ENCODE data around the gene QPCTL. TPM values are rescaled to one million over a fixed set of nuclear protein-coding genes. Genes with fewer than 3 reads are reported as not detected.
A peak's percentile ranks its signal among the peaks of the same experiment; 100 is the strongest.
"Not testable (repeated sequence)": the region's sequence is repeated elsewhere in the genome, so short reads cannot be mapped to it uniquely, and the experiment has no call there.

The QPCTL gene
- total RNA-seq, 1 experiment from 2014 or later, result 6.3 TPM

DNA sequence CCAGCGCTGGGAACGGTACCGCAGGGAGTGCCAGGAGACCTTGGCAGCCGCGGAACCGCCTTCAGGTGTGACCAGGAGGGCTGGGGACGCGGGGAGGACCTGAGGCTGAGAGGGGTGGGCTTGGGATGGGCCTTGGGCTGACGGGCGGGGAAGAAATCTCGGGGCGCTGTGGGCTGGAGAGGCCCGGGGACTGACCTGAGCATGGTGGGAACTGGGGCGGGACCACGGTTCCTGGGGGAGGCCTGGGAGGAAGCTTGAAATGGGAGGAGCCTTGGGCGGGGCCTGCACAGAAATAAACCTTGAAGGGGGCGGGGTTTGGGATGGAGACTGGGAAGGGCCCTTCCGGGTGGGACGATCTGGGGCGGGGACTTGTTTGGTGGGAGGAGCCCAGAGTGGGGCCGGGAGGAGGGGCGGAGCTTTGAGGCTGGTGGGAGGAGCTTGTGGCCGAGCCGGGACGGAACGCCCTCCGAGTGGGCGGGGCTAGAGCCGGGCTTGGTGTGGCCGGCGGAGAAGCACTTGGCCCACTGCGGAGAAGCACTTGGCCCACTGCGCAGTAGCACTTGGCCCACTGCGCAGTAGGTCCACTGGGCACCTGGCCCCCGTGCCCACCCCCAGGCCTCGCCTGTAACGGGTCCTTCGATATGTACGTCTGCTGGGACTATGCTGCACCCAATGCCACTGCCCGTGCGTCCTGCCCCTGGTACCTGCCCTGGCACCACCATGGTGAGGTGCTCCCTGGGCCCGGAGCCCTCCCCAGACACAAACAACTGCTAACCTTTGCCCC is 21.6 kb upstream of the QPCTL start:
- peak; percentile 33 for DNase-seq (ENCODE audit: extremely low read depth, low read depth)

DNA sequence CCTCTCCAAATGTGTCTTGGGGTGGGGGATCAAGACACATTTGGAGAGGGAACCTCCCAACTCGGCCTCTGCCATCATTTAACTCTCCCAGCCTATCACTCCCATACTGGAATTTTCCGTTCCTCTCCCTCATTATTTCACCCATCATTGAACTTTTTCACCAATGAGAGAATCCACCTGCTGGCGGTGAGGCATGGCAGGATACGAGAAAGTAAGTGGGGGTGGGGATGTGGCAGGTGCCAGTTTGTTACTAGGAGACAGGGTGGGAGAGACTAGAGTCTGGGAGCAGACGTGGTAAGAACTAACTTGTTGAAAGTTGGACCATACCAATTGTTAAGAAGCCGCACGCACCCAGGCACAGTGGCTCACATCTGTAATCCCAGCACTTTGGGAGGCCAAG is 17.5 kb upstream of the QPCTL start:
- DNase-seq (ENCODE audit: extremely low read depth, low read depth), result no peak

DNA sequence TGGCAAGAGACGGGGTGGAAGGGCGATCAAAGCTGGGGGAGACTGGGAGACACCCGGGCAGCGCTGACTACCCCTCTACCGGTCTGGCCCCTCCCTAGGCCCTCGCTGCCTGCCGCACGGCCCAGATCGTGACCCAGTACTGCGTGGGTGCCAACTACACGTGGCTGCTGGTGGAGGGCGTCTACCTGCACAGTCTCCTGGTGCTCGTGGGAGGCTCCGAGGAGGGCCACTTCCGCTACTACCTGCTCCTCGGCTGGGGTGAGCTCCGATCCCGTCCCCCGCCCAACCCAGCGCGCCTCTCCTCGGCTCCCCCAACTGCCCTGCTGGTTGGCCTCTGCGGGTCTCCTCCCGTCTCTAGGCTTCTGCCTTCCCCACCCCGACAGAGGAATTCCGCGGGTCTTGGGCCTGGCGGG is 15.6 kb upstream of the QPCTL start:
- no peak for DNase-seq (ENCODE audit: extremely low read depth, low read depth)

DNA sequence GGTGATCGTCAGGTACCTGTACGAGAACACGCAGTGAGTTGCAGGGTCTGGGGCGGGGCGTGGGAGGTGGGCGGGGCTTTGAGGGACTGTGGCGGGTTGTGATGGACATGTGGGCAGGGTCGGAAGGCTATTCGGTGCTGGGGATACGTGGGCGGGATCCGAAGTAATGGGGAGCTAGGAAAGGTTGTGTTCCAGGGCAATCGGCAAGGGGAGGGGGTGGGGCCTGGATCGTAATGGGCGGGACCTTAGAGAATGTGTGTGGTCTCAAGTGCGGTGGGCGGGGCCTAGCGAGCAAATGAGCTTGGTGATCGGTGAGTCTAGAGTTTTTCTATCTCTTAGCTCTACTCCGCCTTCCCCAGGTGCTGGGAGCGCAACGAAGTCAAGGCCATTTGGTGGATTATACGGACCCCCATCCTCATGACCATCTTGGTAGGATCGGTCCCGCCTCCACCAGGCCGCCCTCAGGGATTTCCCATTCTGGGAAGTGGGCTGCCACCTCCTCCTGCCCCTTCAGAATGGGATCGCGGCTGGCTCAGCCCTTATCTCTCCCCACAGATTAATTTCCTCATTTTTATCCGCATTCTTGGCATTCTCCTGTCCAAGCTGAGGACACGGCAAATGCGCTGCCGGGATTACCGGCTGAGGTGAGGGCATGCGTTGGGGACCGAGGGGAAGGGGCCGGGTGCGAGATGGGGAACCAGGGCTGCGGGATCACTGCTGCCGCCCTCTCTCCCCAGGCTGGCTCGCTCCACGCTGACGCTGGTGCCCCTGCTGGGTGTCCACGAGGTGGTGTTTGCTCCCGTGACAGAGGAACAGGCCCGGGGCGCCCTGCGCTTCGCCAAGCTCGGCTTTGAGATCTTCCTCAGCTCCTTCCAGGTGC is 14.9 kb upstream of the QPCTL start:
- peak; percentile 21 for DNase-seq (ENCODE audit: extremely low read depth, low read depth)

DNA sequence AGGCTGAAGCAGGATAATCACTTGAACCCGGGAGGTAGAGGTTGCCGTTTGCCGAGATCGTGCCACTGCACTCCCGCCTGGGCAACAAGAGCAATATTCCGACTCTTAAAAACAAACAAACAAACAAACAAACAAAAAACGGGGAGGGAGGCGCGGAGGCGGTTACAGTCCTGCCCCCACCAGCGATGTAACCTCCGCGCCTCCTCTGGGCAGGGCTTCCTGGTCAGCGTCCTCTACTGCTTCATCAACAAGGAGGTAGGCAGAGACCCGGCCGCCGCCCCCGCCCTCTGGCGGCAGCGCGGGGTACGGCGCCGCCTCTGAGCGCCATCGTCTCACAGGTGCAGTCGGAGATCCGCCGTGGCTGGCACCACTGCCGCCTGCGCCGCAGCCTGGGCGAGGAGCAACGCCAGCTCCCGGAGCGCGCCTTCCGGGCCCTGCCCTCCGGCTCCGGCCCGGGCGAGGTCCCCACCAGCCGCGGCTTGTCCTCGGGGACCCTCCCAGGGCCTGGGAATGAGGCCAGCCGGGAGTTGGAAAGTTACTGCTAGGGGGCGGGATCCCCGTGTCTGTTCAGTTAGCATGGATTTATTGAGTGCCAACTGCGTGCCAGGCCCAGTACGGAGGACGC is 11.0 kb upstream of the QPCTL start:
- DNase-seq (ENCODE audit: extremely low read depth, low read depth), result peak; percentile 76

DNA sequence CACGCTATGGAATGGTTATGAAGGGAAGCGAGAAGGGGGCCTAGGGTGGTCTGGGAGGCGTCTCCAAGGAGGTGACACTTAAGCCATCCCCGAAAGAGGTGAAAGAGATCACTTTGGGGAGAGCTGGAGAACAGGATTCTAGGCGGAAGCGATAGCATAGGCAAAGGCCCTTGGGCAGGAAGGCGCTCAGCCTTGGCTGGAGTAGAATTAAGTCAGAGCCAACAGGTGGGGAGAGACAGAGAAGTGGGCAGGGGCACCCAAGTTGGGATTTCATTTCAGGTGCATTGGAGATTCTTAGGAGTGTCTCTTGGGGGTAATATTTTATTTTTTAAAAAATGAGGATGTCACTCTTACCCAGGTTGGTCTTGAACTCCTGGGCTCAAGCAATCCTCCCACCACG is 10.3 kb upstream of the QPCTL start:
- DNase-seq (ENCODE audit: extremely low read depth, low read depth), result no peak

DNA sequence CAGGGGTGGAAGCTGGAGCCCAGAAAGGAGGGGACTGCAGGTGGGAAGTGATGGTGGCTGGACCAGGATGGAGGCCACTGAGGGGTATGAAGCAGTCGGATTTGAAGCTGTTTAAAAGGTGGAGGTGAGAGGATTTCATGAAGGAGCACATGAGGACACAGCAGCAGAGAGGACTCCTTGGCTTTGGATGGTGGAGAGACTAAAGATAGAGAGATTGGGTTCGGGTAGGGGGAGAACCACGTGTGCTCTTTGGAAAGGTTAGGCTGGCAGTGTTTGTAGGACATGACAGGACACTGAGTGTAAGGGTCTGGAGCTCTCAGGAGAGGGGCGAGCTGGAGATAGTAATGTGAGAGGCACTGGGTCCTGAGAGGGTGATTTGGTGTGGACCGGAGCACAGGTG is 9.6 kb upstream of the QPCTL start:
- DNase-seq (ENCODE audit: extremely low read depth, low read depth), result no peak

DNA sequence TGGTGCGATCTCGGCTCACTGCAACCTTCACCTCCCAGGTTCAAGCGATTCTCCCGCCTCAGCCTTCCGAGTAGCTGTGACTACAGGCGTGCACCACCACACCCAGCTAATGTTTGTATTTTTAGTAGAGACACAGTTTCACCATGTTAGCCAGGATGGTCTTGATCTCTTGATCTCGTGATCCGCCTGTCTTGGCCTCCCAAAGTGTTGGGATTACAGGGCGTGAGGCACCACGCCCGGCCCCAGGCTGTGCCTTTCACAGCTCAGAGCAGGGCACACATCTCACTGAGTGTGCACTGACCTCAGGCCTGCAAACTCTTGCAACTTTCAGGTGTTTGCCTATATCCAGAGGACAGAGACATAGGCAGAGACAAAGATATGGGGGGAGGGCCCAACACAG is 7.4 kb upstream of the QPCTL start:
- DNase-seq (ENCODE audit: extremely low read depth, low read depth), result not testable (repeated sequence)

DNA sequence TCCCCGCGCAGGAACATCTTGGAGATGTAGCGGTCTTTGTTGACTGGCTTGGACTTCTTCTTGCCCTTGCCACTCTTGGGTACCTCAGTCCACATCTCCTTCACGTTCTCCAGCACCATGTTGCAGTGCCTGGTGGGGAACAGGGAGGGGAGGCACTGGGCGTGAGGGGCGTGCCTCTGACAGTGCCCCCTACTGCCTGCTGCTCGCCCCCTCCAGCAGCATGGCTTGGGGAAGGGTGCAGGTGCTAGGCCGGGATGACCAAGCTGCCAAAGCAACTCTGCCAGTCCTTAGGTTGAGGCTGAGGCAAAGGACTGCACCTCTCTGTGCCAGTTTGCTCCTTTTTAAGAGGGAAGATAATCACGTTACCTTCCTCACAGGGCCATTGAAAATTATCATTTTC is 4.9 kb upstream of the QPCTL start:
- DNase-seq (ENCODE audit: extremely low read depth, low read depth), result no peak

DNA sequence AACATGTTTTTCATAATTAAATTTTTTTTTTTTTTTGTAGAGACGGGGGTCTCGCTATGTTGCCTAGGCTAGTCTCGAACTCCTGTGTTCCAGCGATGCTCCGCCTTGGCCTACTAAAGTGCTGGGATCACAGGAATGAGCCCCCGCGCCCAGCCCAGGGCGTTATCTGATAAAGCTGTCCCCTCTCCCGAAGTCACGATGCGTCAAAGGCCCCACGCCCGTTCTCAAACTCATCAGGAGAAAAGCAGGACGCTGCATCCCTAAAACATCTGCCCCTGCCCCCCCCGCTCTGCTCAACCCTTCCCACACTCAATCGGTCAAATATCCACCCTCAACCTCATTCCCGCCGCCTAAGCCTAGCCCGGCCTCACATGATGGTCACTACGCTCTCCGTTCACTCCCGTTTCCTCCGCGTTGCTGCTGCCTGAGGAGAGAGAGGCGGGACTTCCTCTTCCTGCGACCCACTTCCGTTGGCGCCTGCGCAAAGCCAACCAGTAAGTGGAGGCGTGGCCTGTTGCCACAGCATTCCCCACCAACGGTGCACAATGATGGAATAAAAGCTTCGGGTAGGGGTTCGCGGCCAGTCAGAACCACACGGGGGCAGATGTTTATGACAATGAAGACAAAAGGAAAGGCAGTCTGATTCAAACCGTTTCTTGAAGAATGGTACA is 815 bp upstream of the QPCTL start, which contains the start of gene SNRPD2:
Gene SNRPD2, minus strand, starts transcription at position 438 of the 671 bp plus-strand sequence. Its CDS starts 65 bp downstream, at position 373.
- DNase-seq (ENCODE audit: extremely low read depth, low read depth), result peak; percentile 93

DNA sequence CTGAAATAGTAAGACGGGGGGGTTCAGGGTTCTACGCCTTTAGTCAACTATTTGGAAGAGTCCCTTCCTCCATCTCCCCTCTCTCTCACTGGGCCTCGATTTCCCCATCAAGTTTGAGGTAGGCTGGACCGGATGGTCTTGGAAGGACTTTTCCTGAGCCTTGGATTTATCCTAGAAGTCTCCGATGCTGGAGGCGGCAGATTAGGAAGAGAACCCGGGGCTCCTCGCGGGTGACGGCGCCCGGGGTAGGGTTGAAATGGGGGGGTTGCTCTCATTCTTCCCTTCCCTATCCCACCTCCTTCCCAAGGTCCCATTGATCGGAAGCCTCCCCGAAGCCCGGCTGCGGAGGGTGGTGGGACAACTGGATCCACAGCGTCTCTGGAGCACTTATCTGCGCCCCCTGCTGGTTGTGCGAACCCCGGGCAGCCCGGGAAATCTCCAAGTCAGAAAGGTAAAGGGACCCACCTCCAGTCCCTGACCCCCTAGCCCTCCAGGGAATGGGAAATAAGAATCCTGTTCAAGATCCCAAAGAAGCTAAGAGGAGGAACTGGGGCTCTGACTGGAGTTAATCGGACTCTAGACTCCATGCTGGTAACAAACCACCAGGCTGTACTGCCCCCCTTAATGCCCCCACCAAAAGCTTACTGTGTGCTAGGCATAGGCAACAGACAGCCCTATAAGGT is 781 bp downstream of the QPCTL start:
- DNase-seq (ENCODE audit: extremely low read depth, low read depth), result peak; percentile 49

DNA sequence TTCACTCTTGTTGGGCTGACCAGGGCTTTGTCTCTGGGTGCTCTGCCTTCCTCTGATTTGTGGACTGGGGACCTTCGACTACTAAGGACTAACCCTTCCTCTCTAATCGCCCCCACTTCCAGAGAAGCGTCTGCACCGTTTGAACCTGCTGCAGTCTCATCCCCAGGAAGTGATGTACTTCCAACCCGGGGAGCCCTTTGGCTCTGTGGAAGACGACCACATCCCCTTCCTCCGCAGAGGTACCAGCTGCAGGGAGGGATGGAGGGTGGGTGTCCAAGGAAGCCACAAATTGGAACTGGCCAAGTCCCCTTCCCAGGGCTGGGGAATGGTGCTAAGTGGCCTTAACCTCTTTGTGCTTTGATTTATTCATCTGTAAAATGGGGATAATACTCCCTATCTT is 9.2 kb downstream of the QPCTL start:
- DNase-seq (ENCODE audit: extremely low read depth, low read depth), result no peak

DNA sequence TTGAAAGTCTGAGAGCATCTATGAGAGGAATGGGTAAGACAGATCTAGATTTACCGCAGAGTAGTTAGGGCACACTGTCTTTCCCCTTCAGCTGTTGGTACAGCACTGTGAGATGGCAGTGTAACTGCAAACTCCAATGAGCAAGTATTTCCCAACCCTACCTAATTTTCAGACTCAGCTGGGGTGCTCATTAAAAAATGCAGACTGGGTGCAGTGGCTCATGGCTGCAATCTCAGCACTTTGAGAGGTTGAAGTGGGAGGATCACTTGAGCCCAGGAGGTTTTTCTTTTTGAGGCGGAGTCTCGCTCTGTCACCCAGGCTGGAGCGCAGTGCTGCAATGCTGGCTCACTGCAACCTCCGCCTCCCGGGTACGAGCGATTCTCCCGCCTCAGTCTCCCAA is 12.6 kb downstream of the QPCTL start:
- no peak for DNase-seq (ENCODE audit: extremely low read depth, low read depth)

DNA sequence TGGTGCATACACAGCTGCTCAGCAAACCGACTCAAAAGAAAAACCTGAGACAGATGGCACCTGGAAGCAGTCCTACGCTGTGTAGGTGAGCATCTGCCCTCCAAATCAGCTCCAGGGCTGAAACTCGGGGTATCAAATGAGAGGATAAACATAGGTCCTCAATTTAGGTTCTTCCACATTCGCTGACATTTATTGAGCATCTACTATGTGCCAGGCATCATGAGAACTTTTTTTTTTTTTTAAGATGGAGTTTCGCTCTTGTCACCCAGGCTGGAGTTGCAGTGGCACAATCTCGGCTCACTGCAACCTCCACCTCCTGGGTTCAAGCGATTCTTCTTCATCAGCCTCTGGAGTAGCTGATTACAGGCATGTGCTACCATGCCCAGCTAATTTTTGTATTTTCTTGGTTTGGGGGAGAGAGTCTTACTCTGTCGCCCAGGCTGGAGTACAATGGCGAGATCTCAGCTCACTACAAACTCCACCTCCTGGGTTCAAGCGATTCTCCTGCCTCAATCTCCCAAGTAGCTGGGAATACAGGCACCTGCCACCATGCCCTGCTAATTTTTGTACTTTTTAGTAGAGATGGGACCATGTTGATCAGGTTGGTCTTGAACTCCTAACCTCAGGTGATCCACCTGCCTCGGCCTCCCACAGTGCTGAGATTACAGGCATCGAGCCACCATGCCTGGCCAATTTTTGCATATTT is 13.4 kb downstream of the QPCTL start:
- no peak for DNase-seq (ENCODE audit: extremely low read depth, low read depth)

DNA sequence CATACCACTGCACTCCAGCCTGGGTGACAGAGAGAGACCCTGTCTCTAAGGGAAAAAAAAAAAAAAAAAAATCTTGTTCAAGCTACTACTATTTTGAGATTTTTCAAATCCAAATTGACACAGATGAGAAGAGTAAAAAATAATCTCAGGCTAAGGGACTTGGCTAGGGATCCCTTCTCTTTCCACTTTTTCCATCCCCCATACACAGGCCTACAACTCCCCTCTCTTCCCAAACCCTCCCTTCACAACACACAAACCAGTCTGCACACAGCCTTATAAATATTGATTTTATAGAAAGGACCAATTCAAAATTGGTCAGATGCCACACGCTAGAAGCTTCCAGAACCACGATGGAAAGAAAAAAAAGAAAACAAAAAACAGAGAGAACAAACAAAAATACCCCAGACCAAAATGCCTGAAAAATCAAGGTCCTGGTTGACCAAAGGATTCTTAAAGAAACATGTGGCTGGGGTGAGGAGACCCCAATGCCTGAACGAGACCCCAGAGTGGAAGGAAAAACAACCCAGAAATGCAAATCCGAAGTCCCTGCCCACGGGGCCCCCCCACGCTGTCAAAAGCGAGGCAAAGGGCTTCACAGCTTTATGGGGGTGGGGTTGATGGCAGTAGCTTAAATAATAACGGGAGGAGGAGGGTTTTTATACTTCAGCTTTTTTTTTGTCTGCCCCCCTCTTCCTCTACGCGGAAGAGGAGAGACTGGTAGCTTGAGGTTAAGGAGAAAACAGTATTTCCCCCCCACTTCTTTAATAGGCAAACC is 18.1 kb downstream of the QPCTL start:
- DNase-seq (ENCODE audit: extremely low read depth, low read depth), result no peak

DNA sequence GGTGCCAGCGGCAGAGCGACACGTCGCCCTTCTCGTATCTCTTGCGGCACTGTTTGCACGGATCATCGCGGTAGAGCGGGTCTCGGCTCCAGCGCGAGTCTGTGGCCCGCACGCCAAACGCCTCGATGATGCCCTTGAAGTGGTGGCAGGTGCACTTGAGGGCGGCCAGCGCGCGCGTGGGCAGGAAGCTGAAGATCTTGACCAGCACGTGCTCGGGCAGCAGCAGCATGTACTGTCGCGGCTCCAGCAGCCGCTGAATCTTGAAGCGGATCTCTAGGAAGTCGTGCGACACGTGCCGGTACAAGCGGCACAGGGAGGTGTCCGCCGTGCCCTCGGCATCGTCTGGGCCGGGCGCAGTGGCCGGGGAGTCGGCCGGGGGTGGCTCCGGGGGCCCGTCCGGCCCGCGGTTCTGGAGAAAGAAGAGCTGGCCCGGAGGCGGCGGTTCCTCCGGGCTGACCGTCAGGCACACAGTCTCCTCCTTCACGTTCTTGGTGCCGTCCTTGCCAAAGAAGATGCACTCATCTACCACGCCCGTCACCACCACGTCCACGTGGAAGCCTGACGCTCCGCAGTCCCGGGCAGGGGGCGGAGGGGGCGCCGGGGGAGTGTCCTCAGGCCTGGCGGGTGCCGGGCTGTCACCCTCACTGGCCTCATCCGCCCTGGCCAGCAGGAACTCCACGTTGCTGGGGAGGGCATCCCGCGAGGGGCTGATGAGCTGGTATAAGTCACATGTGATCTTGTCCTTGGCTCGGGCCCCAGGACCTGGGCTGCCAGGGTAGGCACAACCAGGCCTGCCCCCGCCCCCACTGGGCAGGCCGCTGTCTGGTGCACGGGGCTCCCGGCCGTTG is 19.6 kb downstream of the QPCTL start:
- no peak for DNase-seq (ENCODE audit: extremely low read depth, low read depth)

DNA sequence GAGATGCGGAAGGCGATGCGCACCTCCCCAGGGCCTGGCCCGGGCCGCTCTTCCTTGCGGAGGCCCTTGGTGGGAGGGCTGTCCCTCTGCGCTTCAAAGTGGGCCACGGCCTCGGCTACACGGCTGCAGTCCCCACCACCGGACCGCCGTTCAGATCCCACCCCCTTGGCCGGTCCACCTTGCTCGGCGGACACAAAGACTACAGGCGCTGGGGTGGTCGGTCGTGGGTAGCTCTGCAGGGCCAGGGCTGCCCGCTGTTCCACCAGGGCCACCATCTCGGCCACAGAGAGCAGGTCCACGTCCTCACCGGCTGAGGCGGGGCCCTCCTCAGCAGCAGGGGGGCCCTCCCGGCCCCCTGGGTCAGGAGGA is 20.2 kb downstream of the QPCTL start:
- no peak for DNase-seq (ENCODE audit: extremely low read depth, low read depth)

DNA sequence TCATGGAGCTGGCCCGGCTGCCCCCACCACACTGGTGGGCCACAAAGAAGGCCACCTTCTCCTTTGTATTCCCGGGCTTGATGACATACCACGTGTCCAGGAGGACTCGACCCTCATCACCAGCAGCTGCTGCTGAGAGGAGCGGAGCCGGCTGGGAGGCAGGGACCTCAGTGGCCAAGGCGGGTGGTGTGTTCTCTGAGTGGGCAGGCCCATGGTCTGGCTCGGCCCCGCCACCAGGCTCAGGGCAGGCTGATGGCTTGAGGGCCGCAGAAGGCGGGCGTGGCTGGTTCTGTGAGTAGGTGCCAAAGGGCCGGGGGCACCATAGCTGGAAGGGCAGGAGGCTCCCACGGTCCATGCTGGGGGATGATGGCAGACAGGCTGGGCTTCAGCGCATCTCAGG is 20.7 kb downstream of the QPCTL start:
- no peak for DNase-seq (ENCODE audit: extremely low read depth, low read depth)

Measured in NCI-H460 (cell line).